Astrocyte (in vitro differentiated cells and primary cell): ENCODE results near the gene PLCL2.

Source experiments
- EZH2 ChIP-seq: IDR thresholded peaks from 2 replicates; pipeline ENCODE4 v1.6.1; 2012; ENCODE audit warnings: mild to moderate bottlenecking, low read length, inconsistent platforms; ENCODE audit not compliant: insufficient read depth
- TF ChIP-seq, protein P1 (sequence below): IDR thresholded peaks from 2 replicates; pipeline ENCODE4 v1.5.1; 2011; ENCODE audit warnings: low read depth, mild to moderate bottlenecking, inconsistent platforms, low read length, moderate library complexity; ENCODE audit not compliant: insufficient read depth

- no peak for TF ChIP-seq EZH2
- TF ChIP-seq, protein P1, sequence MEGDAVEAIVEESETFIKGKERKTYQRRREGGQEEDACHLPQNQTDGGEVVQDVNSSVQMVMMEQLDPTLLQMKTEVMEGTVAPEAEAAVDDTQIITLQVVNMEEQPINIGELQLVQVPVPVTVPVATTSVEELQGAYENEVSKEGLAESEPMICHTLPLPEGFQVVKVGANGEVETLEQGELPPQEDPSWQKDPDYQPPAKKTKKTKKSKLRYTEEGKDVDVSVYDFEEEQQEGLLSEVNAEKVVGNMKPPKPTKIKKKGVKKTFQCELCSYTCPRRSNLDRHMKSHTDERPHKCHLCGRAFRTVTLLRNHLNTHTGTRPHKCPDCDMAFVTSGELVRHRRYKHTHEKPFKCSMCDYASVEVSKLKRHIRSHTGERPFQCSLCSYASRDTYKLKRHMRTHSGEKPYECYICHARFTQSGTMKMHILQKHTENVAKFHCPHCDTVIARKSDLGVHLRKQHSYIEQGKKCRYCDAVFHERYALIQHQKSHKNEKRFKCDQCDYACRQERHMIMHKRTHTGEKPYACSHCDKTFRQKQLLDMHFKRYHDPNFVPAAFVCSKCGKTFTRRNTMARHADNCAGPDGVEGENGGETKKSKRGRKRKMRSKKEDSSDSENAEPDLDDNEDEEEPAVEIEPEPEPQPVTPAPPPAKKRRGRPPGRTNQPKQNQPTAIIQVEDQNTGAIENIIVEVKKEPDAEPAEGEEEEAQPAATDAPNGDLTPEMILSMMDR, result no peak
These were observed 24.1 kb downstream of the PLCL2 start for GRCh38 chr3:16908896-16909295.
